ENCODE results near the gene TSPAN14. TPM values are rescaled to one million over a fixed set of nuclear protein-coding genes. Genes with fewer than 3 reads are reported as not detected.
A peak's percentile ranks its signal among the peaks of the same experiment; 100 is the strongest.

TSPAN14 gene
- total RNA-seq, 2 experiments from 2014 or later, result 167 to 168 TPM

GRCh38 chr10:80466724-80467326 lies 12.7 kb downstream of the TSPAN14 start:
- Histone ChIP-seq H3K9me3 (ENCODE audit: control insufficient read depth in 1 of 2, insufficient read depth in 1 of 2, low read length in 2 of 2) (no peaks in the 10 kb centered on the region), H3K27me3 (ENCODE audit: control insufficient read depth in 1 of 2, insufficient read depth in 2 of 2, low read length in 2 of 2) (no peaks in the 10 kb centered on the region), H3K4me3 (ENCODE audit: low read length) (peak overlapping the region; percentile 49), H3K4me1 (ENCODE audit: insufficient read depth, low read length) (peaks cover 100% of the 10 kb centered on the region), H3K27ac (ENCODE audit: low read depth in 1 of 2, low read length in 2 of 2) (peak overlapping the region; percentile 85 to 91), H3K36me3 (ENCODE audit: insufficient read depth, low read length) (peaks cover 34% of the 10 kb centered on the region)
- POLR2A ChIA-PET, result interaction anchor here (1.0 to 22.9 kb wide), 10 partner anchors 8 to 279 kb away, joined by 4 to 420 read pairs (median 13); partner anchors contain the start of genes PRXL2A and TSPAN14
- CTCF ChIA-PET, result interaction anchor here (1.2 to 19.9 kb wide), 4 partner anchors 18 to 44 kb away, joined by 3 to 250 read pairs (median 12); no protein-coding TSS in a partner anchor
- Mint-ChIP-seq H3K9me3 (no peaks in the 10 kb centered on the region), H3K27me3 (no peaks in the 10 kb centered on the region), H3K36me3 (ENCODE audit: low read depth) (peaks cover 55% of the 10 kb centered on the region), H3K4me1 (ENCODE audit: low read depth) (peaks cover 96% of the 10 kb centered on the region), H3K4me3 (peak overlapping the region; percentile 91), H3K27ac (peak overlapping the region; percentile 92)
- ATAC-seq (ENCODE audit: poor library complexity) (no peak), DNase-seq (no peak)
- intact Hi-C loops (cut with DNase I, micrococcal nuclease), result loop anchor here in 1 of 2 experiments (1.0 to 10.0 kb wide), 3 partner anchors 12 to 262 kb away; partner anchors contain the start of gene ANXA11
- TF ChIP-seq CTCF (IDR thresholded peaks at IDR 0.05), result no peak

- Histone ChIP-seq H3K4me3 (ENCODE audit: low read length) (peak overlapping the region; percentile 49), H3K4me1 (ENCODE audit: insufficient read depth, low read length) (peaks cover 100% of the 10 kb centered on the region), H3K36me3 (ENCODE audit: insufficient read depth, low read length) (peaks cover 31% of the 10 kb centered on the region), H3K27me3 (ENCODE audit: control insufficient read depth in 1 of 2, insufficient read depth in 2 of 2, low read length in 2 of 2) (no peaks in the 10 kb centered on the region), H3K27ac (ENCODE audit: low read depth in 1 of 2, low read length in 2 of 2) (peak overlapping the region; percentile 85 to 91), H3K9me3 (ENCODE audit: control insufficient read depth in 1 of 2, insufficient read depth in 1 of 2, low read length in 2 of 2) (no peaks in the 10 kb centered on the region)
- peak overlapping the region; percentile 92 for H3K27ac Mint-ChIP-seq
- peak overlapping the region; percentile 91 for H3K4me3 Mint-ChIP-seq
- POLR2A ChIA-PET, result interaction anchor here (0.7 to 22.9 kb wide), 7 partner anchors 9 to 60 kb away, joined by 3 to 420 read pairs (median 26); partner anchors contain the start of genes PRXL2A and TSPAN14
- peaks cover 96% of the 10 kb centered on the region for H3K4me1 Mint-ChIP-seq (ENCODE audit: low read depth)
- peaks cover 66% of the 10 kb centered on the region for H3K36me3 Mint-ChIP-seq (ENCODE audit: low read depth)
- intact Hi-C loops (cut with DNase I, micrococcal nuclease), result loop anchor here in 1 of 2 experiments (1.0 to 10.0 kb wide), 4 partner anchors 9 to 263 kb away; partner anchors contain the start of gene ANXA11
- CTCF ChIA-PET, result interaction anchor here (0.6 to 19.9 kb wide), 8 partner anchors 9 to 33 kb away, joined by 3 to 250 read pairs (median 8); no protein-coding TSS in a partner anchor
- H3K9me3 Mint-ChIP-seq, result no peaks in the 10 kb centered on the region
- DNase-seq (peak; percentile 35 to 90 (median 74)), ATAC-seq (ENCODE audit: poor library complexity) (peak; percentile 35)
- H3K27me3 Mint-ChIP-seq, result no peaks in the 10 kb centered on the region
- no peak for TF ChIP-seq CTCF (IDR thresholded peaks at IDR 0.05)
Observed at GRCh38 chr10:80468002-80468401, 13.9 kb downstream of the TSPAN14 start.

GRCh38 chr10:80468806-80469421 lies 14.8 kb downstream of the TSPAN14 start:
- H3K36me3 Mint-ChIP-seq (ENCODE audit: low read depth), result peaks cover 67% of the 10 kb centered on the region
- peaks cover 96% of the 10 kb centered on the region for H3K4me1 Mint-ChIP-seq (ENCODE audit: low read depth)
- Histone ChIP-seq H3K36me3 (ENCODE audit: insufficient read depth, low read length) (peaks cover 38% of the 10 kb centered on the region), H3K27ac (ENCODE audit: low read depth in 1 of 2, low read length in 2 of 2) (peak overlapping the region; percentile 85 to 91), H3K4me1 (ENCODE audit: insufficient read depth, low read length) (peaks cover 100% of the 10 kb centered on the region), H3K4me3 (ENCODE audit: low read length) (peak overlapping the region; percentile 49), H3K9me3 (ENCODE audit: control insufficient read depth in 1 of 2, insufficient read depth in 1 of 2, low read length in 2 of 2) (no peaks in the 10 kb centered on the region), H3K27me3 (ENCODE audit: control insufficient read depth in 1 of 2, insufficient read depth in 2 of 2, low read length in 2 of 2) (no peaks in the 10 kb centered on the region)
- intact Hi-C loops (cut with DNase I, micrococcal nuclease), result loop anchor here in 1 of 2 experiments (1.0 to 10.0 kb wide), 4 partner anchors 10 to 264 kb away; partner anchors contain the start of gene ANXA11
- H3K27me3 Mint-ChIP-seq, result no peaks in the 10 kb centered on the region
- H3K27ac Mint-ChIP-seq, result peak overlapping the region; percentile 92
- no peaks in the 10 kb centered on the region for H3K9me3 Mint-ChIP-seq
- ChIA-PET POLR2A (interaction anchor here (0.9 to 22.9 kb wide), 6 partner anchors 8 to 33 kb away, joined by 3 to 420 read pairs (median 91); partner anchors contain the start of gene TSPAN14), CTCF (interaction anchor here (0.6 to 19.9 kb wide), 7 partner anchors 10 to 32 kb away, joined by 3 to 250 read pairs (median 12); no protein-coding TSS in a partner anchor)
- no peak for TF ChIP-seq CTCF (IDR thresholded peaks at IDR 0.05)
- DNase-seq, result peak in 3 of 14 experiments; percentile 49 to 57 (median 56)
- ATAC-seq (ENCODE audit: poor library complexity), result no peak
- peak overlapping the region; percentile 91 for H3K4me3 Mint-ChIP-seq
